Measurements from ENCODE around the gene CD4. TPM values are rescaled to one million over a fixed set of nuclear protein-coding genes. Genes with fewer than 3 reads are reported as not detected.

Gene CD4
- polyA plus RNA-seq, 1 donor: 25.5 TPM

DNA sequence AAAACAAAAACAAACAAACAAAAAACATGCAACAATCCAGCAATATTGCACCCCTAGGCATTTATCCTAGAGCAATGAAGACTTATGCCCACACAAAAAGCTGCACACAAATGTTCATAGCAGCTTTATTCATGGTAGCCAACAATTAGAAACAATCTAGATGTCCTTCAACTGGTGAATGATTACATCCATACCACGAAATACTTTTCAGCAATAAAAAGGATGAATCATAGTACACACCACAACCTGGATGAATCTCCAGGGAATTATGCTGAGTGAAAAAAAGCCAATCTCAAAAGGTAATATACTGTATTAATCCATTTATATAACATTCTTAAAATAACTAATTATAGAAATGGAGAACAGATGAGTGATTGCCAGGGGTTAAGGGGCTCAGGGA is 17.8 kb downstream of the CD4 start:
- no peak for DNase-seq

GRCh38 chr12:6809056-6809455 is 19.7 kb downstream of the CD4 start:
- no peak for DNase-seq

DNA sequence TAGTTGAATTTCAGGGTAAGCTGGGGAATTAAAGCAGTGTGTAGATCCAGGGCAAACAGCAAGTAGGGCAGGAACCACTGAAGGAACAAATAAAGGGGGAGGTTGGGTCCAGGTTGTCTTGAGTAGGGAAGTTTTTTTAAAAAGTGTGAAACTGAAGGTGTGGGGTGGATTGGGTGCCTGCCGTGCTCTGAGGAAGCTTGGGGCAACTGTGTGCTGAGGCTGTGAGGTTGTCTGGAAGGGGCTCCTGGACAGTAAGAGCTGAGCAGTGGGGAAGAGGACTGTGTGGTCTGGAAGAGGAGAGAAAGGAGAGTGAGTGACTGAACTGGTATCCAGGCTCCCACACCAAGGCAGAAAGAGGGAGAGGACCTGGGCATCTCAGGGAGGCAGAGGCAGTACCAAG is 21.4 kb downstream of the CD4 start:
- no peak for DNase-seq

GRCh38 chr12:6813363-6813762 is 24.0 kb downstream of the CD4 start:
- DNase-seq: no peak

DNA sequence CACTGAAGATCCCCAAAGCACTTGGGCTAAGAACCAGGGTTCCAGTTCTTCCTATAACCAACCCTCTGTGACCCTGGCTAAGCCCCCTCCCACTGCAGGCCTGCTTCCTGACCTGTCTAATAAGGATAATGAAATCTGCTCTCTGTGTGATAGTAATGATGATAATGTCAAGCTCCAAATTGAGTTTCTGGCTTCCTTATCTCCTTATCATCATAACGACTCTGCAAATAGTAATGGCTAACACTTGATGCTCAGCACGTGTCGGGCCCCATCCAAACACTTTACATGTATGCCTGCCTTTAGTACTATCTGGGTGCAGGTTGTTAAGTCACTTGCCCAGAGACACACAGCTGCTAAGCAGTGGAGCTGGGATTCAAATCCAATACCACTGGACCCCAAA is 27.3 kb downstream of the CD4 start:
- DNase-seq: no peak

DNA sequence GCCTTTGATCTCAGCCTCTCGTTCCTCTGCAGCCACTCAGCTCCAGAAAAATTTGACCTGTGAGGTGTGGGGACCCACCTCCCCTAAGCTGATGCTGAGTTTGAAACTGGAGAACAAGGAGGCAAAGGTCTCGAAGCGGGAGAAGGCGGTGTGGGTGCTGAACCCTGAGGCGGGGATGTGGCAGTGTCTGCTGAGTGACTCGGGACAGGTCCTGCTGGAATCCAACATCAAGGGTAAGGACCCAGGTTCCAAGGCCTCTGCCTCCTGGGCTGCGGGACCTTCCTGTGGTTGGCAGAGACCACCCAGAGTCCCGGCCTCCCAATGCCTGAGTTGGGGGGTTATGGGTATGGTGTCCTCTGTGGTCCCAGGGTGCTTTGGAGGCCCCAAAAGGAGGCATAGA is 27.8 kb downstream of the CD4 start:
- no peak for DNase-seq

DNA sequence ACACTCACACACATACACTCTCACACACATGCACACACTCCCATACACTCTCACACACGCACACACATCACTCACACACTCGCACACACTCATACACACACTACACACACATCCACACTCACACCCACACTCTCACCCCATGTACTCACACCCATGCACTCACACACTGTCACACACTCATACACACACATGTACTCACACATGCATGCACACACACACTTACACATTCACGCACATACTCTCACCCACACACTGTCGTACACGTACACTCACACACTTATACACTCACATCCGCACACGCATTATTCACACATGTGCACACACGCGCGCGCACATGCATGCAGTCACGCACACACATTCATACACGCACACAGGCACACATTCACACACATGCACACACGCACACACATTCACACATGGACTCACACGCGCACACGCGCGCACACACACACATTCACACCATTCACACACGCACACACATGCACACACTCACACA is 28.4 kb downstream of the CD4 start:
- no peak for DNase-seq

- DNase-seq: no peak
Observed at GRCh38 chr12:6818222-6818621, 28.9 kb downstream of the CD4 start.

DNA sequence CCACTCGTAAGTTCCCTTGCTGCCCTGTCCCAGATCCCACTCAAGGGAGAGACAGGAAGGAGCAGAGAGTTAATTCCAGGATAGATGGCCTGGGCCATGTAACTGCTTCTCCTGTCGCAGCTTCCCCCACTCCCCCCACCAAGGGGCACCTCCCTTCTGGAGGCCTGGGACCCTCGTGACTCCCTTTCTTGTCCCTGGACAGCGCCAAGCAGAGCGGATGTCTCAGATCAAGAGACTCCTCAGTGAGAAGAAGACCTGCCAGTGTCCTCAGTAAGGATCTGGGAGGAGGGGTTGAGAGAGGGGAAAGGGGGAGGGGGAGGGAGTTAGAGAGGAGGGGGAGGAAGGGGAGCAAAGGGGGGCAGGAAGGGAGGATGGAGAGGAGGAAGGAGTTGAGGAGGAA is 29.3 kb downstream of the CD4 start:
- no peak for DNase-seq

DNA sequence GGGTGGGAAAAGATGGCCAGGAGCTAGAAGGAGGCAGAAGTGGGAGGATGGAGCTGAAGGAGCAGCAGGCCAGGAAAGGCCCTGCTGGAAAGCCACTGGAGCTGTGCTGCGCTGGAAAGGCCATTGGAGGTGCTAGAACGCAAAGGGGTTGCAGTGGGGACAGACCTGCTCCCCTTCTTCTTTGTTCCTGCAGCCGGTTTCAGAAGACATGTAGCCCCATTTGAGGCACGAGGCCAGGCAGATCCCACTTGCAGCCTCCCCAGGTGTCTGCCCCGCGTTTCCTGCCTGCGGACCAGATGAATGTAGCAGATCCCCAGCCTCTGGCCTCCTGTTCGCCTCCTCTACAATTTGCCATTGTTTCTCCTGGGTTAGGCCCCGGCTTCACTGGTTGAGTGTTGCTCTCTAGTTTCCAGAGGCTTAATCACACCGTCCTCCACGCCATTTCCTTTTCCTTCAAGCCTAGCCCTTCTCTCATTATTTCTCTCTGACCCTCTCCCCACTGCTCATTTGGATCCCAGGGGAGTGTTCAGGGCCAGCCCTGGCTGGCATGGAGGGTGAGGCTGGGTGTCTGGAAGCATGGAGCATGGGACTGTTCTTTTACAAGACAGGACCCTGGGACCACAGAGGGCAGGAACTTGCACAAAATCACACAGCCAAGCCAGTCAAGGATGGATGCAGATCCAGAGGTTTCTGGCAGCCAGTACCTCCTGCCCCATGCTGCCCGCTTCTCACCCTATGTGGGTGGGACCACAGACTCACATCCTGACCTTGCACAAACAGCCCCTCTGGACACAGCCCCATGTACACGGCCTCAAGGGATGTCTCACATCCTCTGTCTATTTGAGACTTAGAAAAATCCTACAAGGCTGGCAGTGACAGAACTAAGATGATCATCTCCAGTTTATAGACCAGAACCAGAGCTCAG is 30.0 kb downstream of the CD4 start:
- no peak for DNase-seq

DNA sequence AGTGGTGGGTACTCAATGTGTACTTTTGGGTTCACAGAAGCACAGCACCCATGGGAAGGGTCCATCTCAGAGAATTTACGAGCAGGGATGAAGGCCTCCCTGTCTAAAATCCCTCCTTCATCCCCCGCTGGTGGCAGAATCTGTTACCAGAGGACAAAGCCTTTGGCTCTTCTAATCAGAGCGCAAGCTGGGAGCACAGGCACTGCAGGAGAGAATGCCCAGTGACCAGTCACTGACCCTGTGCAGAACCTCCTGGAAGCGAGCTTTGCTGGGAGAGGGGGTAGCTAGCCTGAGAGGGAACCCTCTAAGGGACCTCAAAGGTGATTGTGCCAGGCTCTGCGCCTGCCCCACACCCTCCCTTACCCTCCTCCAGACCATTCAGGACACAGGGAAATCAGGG is 30.8 kb downstream of the CD4 start:
- no peak for DNase-seq

DNA sequence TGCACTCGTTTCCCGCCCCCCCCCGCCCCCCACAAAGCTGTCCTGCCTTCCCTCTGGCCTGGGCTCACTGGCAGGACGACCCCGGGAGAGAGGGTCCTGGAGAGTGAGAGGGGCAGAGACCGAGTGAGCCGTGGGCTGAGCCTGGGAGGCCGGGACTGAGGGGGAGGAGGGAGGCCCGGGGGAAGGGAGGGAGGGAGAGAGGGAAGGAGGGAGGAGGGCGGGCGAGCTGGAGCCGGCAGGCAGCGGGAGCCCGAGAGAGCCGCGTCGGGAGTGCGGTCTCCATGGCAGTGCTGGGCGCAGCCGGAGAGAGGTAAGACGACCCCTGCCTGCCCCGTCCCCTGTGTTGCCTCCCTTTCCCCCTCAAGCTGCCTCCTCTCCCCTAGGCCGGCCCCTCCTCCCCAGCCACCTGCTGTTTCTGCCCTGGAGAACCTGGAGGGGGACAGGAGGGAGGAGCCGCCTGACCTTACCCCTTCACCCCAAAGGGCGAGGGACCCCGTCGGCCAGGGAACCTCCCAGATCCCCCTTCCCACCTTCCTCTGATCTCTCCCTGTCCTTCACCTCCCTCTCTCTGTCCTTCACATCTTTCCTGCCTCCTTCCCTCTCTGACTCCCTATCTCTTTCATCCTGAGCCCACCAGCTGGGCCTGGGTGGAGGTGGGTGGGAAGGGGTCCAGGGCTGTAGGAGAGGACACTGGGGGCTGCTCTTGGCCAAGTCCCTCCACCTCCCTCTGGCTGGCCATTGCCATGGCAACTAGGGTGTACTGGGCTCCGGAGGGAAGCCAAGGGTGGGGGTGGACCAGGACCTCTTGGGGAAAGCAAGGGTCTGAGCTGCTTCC is 32.5 kb downstream of the CD4 start, which contains the start of gene GPR162:
GPR162 (plus strand) TSS at position 231 of the 835 bp plus-strand sequence. CDS start 2,078 bp downstream, outside the sequence.
- peak; percentile 90 for DNase-seq

DNA sequence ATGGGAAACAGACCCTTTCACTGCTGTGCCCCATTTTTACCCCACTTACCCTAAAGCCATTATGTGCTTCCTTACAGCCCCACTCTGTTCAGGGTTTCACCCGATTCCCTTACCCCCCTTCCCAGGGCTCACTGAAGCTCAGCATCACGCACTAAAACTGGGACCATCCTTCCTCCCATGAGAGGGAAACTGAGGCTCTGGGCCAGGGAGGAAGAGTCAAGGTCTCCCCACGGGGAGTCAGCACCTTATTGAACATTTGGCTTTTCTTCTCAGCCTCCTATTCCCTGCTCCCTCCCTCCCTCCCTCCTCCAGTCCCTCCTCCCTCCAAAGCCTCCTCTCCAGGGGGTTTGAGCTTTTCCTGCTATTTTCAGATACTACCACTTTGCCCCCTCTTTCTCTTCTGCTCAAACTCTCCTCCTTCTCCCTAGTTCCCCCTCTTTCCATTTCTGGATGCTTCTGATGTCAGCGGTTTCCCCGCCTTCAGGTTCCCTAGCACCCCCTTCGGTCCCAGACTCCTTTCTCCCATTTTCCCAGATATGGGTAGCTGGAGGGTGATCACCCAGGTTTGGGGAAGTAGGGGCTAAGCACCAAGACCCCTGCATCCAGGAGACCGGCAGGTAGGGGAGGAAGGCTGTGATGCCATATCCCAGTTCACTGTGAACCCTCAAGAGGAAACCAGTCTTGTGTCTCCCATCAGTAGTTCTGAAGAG is 33.3 kb downstream of the CD4 start:
- no peak for DNase-seq

DNA sequence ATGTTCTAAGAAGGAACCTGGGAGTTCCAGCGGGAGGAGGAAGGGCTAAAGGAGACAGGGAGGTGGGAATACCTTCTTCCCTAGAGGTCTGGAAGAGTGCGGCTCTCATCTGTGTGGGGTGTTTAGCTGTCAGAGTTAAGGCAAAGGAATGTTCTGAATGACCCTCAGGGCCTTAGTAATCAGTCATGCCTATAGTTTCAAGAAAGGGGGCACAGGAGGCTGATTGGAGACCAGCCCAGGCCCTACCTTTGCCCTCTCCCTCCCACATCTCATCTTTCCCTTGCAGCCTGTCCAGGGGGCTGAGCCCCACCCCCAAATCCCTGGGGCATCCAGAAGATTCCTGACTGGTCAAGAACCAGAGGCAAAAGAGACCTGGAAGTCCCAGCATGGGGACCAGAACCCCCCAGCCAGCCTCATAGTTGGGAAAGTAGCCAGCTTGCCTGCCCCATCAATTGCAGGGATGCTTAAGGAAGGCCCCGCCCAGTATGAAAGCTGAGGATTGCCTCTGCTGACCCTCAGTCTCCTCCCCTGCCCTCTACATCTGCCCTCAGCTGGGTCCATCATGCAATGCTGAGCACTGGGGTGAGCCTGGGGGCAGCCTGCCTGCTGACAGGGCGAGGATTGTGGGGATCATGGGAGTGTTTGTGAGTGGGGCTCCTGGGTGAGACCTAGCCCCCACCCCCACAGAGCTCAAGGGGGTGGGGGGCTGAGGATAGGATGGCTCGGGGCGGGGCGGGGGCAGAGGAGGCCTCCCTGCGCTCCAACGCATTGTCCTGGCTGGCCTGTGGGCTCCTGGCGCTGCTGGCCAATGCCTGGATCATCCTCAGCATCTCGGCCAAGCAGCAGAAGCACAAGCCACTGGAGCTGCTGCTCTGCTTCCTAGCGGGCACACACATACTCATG is 34.1 kb downstream of the CD4 start:
- no peak for DNase-seq

GRCh38 chr12:6824085-6824775 is 34.9 kb downstream of the CD4 start:
- DNase-seq: no peak

DNA sequence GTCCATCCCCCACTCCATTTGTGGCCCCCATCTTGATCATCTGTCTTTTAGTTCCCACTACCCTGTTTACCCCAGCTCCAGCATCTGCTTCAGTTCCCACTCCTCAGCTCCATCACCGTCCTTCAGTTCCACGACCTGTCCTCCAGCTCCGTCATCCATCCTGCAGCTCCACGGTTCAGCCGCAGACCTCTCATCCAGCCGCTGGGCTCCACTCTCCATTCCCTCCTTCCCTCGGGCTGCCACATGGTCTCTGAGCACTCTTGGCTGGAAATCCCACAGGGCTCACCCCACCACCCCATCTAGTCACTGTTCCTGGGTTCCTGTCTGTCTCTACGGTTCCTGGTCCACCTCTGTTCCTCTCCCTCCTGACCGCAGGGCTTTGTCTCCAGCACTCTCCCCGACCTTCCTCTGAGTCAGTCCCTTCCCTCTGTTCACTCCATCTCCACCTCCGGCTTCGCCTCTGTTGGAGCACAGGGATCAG is 35.6 kb downstream of the CD4 start:
- DNase-seq: no peak

DNA sequence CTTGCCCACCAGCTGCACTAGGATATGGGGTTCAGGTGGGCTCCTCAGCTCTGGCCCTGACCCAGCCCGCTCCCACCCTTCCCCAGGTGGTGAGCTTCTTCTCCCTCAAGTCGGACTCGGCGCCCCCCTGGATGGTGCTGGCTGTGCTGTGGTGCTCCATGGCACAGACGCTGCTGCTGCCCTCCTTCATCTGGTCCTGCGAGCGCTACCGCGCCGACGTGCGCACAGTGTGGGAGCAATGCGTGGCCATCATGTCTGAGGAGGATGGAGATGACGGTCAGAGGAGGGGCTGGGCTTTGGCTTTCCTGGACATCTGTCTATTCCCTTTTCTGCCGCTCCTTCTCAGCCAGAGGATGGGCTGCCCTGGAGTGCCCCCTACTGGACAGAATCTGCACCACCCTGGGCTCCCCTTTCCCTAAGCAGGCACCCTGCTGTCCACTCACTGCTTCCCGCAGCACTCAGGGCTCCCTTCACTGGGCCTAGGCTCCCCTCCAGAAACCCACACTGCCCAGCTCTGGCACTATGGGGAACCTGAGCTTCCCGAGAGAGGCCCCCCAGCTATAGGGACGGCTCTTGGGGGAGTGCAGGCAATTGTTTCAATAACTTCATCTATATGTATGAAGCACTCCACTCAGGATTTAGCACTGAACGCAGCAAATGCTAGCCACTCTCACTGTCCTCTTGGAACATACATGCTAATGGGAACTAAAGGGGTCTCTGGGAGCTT is 36.2 kb downstream of the CD4 start:
- peak; percentile 88 for DNase-seq

DNA sequence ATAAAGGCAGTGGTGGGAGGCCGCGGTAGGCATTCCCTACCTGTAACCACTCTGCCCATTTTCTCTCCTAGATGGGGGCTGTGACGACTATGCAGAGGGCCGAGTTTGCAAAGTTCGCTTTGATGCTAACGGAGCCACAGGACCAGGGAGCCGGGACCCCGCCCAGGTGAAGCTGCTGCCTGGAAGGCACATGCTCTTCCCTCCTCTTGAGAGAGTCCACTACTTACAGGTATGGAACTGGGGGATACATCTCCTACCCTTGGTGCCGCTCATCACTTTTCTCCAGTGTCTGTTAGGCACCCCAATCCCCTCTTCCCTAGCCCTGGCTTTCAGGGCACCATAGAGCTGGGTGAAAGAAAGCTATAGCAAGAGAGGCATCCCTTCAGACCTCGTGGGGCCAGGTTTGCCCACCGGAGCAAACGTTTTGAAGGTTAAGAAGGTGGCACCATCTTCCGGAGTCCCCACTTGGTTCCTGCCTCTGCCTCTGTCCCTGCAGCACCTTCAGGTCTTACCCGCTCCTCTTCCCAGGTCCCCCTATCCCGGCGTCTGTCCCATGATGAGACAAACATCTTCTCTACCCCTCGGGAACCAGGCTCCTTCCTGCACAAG is 36.9 kb downstream of the CD4 start:
- no peak for DNase-seq

Measured in left kidney (tissue), 2 donors.